A673 (cell line): ENCODE measurements around the gene COBL.

Source experiments
- CTCF ChIP-seq: fragments of 300-800, 200-600 bp; sonication (generic); conservative IDR thresholded peaks from 2 replicates; pipeline ENCODE4 v1.5.1; 2017; ENCODE audit warnings: low read depth, mild to moderate bottlenecking, antibody characterized with exemption, low read length, moderate library complexity, mixed read lengths
- EZH2 ChIP-seq: fragments of 200-600 bp; sonication (generic); IDR thresholded peaks from 2 replicates; pipeline ENCODE4 v1.6.1; 2017; ENCODE audit warnings: borderline replicate concordance, low read depth, mild to moderate bottlenecking, mixed read lengths, antibody characterized with exemption, low read length; ENCODE audit not compliant: poor library complexity, severe bottlenecking

- TF ChIP-seq EZH2, result no peak
- TF ChIP-seq CTCF, result no peak
Measured at GRCh38 chr7:51046482-51046881, 270.1 kb downstream of the COBL start.
